GM12878 (cell line): ENCODE measurements around the gene TRIM74. TPM values are rescaled to one million over a fixed set of nuclear protein-coding genes. Genes with fewer than 3 reads are reported as not detected.

Experiments
- polyA plus RNA-seq, 11 experiments: library from polyadenylated mRNA; depleted of rRNA in 4 of 11; unstranded in 6 of 11; stranded (reverse) in 5 of 11; fragments of >200 nt; fragmentation: Nextera tagmentation in 4 of 11; fragmentation: Illumina TruSeq in 1 of 11; extraction: Ambion mirVana in 4 of 11; extraction: Trizol in 1 of 11; gene quantifications; 1 replicate in 1 of 11; 2 replicates in 10 of 11; pipeline versions ENCODE4 v1.2.1 to v1.2.3, GENCODE V29; 2011 to 2016; ENCODE audit warnings: inconsistent platforms in 2 of 11, missing spikeins in 2 of 11, low read depth in 1 of 11
- small RNA-seq: library from RNA; depleted of rRNA; stranded (forward); fragments of <200 nt; gene quantifications from one replicate; pipeline ENCODE3, GENCODE V24; 2014
- total RNA-seq, 4 experiments: library from RNA; depleted of rRNA in 3 of 4; stranded (reverse); fragments of >200 nt in 3 of 4; fragmentation: Illumina TruSeq in 1 of 4; extraction: Trizol in 1 of 4; gene quantifications; 2 replicates each; pipeline versions ENCODE4 v1.2.1 to v1.2.3, GENCODE V29; 2013 to 2021

Gene TRIM74
- total and polyA plus RNA-seq, 10 of the 15 experiments (the other 5 are each of a cell fraction or from before 2014, with no cell fraction given) = 0.10 to 0.48 (median 0.21) TPM; not detected in 6

Small RNA genes within 50 kb of the gene (small RNA-seq; reads per million reads assigned to genes)
- not detected for gene RF00019

Other genes with a start within 250 kb of the TRIM74 start
- 5.1 and 6.0 TPM in 2 replicates for gene TYW1B, start 141.3 kb downstream of the TRIM74 start, total RNA-seq (2014; rRNA removed)
- gene TYW1B, start 141.3 kb downstream of the TRIM74 start, total RNA-seq (2014; rRNA removed; fragmentation: Illumina TruSeq; extraction: Trizol) = 6.6 and 7.0 TPM in 2 replicates
- 4.3 TPM in 2 replicates for gene TYW1B, start 141.3 kb downstream of the TRIM74 start, total RNA-seq (2021)
- 5.1 and 5.6 TPM in 2 replicates for gene TYW1B, start 141.3 kb downstream of the TRIM74 start, polyA plus RNA-seq (2011; rRNA removed)
- gene TYW1B, start 141.3 kb downstream of the TRIM74 start, polyA plus RNA-seq (2014; fragmentation: Illumina TruSeq; extraction: Trizol) = 5.5 and 5.6 TPM in 2 replicates
- gene TYW1B, start 141.3 kb downstream of the TRIM74 start, polyA plus RNA-seq (2014; fragmentation: Nextera tagmentation; extraction: Ambion mirVana) = 1 to 10 TPM; 3.5 to 3.7 TPM
- 3.7 and 4.0 TPM in 2 replicates for gene TYW1B, start 141.3 kb downstream of the TRIM74 start, polyA plus RNA-seq (2014; rRNA removed)
- gene TYW1B, start 141.3 kb downstream of the TRIM74 start, polyA plus RNA-seq (2016; fragmentation: Nextera tagmentation; extraction: Ambion mirVana) = 1 to 10 TPM; 5.6 to 6.5 TPM
- 5.7 and 7.8 TPM in 2 replicates for gene POM121, start 44.4 kb downstream of the TRIM74 start, total RNA-seq (2014; rRNA removed)
- gene POM121, start 44.4 kb downstream of the TRIM74 start, total RNA-seq (2014; rRNA removed; fragmentation: Illumina TruSeq; extraction: Trizol) = 6.2 and 6.9 TPM in 2 replicates
- gene POM121, start 44.4 kb downstream of the TRIM74 start, total RNA-seq (2021) = 62.7 and 65.7 TPM in 2 replicates
- 4.4 and 6.0 TPM in 2 replicates for gene POM121, start 44.4 kb downstream of the TRIM74 start, polyA plus RNA-seq (2011; rRNA removed)
- 26.0 and 39.7 TPM in 2 replicates for gene POM121, start 44.4 kb downstream of the TRIM74 start, polyA plus RNA-seq (2014; fragmentation: Illumina TruSeq; extraction: Trizol)
- 1 to 10 TPM; 2.4 to 3.7 TPM for gene POM121, start 44.4 kb downstream of the TRIM74 start, polyA plus RNA-seq (2014; fragmentation: Nextera tagmentation; extraction: Ambion mirVana)
- gene POM121, start 44.4 kb downstream of the TRIM74 start, polyA plus RNA-seq (2014; rRNA removed) = 20.4 and 26.7 TPM in 2 replicates
- 10 to 100 TPM; 24.7 to 26.4 TPM for gene POM121, start 44.4 kb downstream of the TRIM74 start, polyA plus RNA-seq (2016; fragmentation: Nextera tagmentation; extraction: Ambion mirVana)
- not detected in 2 replicates for gene SPDYE8, start 60.3 kb upstream of the TRIM74 start, total RNA-seq (2014; rRNA removed)
- gene SPDYE8, start 60.3 kb upstream of the TRIM74 start, total RNA-seq (2014; rRNA removed; fragmentation: Illumina TruSeq; extraction: Trizol) = not detected in 2 replicates
- gene SPDYE8, start 60.3 kb upstream of the TRIM74 start, total RNA-seq (2021) = not detected in 2 replicates
- gene SPDYE8, start 60.3 kb upstream of the TRIM74 start, polyA plus RNA-seq (2011; rRNA removed) = not detected in 2 replicates
- not detected in 2 replicates for gene SPDYE8, start 60.3 kb upstream of the TRIM74 start, polyA plus RNA-seq (2014; fragmentation: Illumina TruSeq; extraction: Trizol)
- gene SPDYE8, start 60.3 kb upstream of the TRIM74 start, polyA plus RNA-seq (2014; fragmentation: Nextera tagmentation; extraction: Ambion mirVana) = under 1 TPM in 1 of 2 experiments, not detected in 1; 0.11 TPM
- 0.04 TPM in 1 of 2 replicates, not detected in the other for gene SPDYE8, start 60.3 kb upstream of the TRIM74 start, polyA plus RNA-seq (2014; rRNA removed)
- under 1 TPM; 0.58 to 0.83 TPM for gene SPDYE8, start 60.3 kb upstream of the TRIM74 start, polyA plus RNA-seq (2016; fragmentation: Nextera tagmentation; extraction: Ambion mirVana)
- not detected in 2 replicates for gene SPDYE11, start 88.4 kb upstream of the TRIM74 start, total RNA-seq (2014; rRNA removed)
- gene SPDYE11, start 88.4 kb upstream of the TRIM74 start, total RNA-seq (2014; rRNA removed; fragmentation: Illumina TruSeq; extraction: Trizol) = not detected in 2 replicates
- gene SPDYE11, start 88.4 kb upstream of the TRIM74 start, total RNA-seq (2021) = not detected in 2 replicates
- not detected in 2 replicates for gene SPDYE11, start 88.4 kb upstream of the TRIM74 start, polyA plus RNA-seq (2011; rRNA removed)
- gene SPDYE11, start 88.4 kb upstream of the TRIM74 start, polyA plus RNA-seq (2014; fragmentation: Illumina TruSeq; extraction: Trizol) = not detected in 2 replicates
- gene SPDYE11, start 88.4 kb upstream of the TRIM74 start, polyA plus RNA-seq (2014; fragmentation: Nextera tagmentation; extraction: Ambion mirVana) = under 1 TPM; 0.09 to 0.61 TPM
- gene SPDYE11, start 88.4 kb upstream of the TRIM74 start, polyA plus RNA-seq (2014; rRNA removed) = 0.04 TPM in 1 of 2 replicates, not detected in the other
- gene SPDYE11, start 88.4 kb upstream of the TRIM74 start, polyA plus RNA-seq (2016; fragmentation: Nextera tagmentation; extraction: Ambion mirVana) = 1 to 10 TPM; 1.8 TPM
- not detected in 2 replicates for gene SPDYE9, start 116.6 kb upstream of the TRIM74 start, total RNA-seq (2014; rRNA removed)
- gene SPDYE9, start 116.6 kb upstream of the TRIM74 start, total RNA-seq (2014; rRNA removed; fragmentation: Illumina TruSeq; extraction: Trizol) = not detected in 2 replicates
- not detected in 2 replicates for gene SPDYE9, start 116.6 kb upstream of the TRIM74 start, total RNA-seq (2021)
- gene SPDYE9, start 116.6 kb upstream of the TRIM74 start, polyA plus RNA-seq (2011; rRNA removed) = not detected in 2 replicates
- gene SPDYE9, start 116.6 kb upstream of the TRIM74 start, polyA plus RNA-seq (2014; fragmentation: Illumina TruSeq; extraction: Trizol) = not detected in 2 replicates
- gene SPDYE9, start 116.6 kb upstream of the TRIM74 start, polyA plus RNA-seq (2014; fragmentation: Nextera tagmentation; extraction: Ambion mirVana) = under 1 TPM; 0.09 to 0.61 TPM
- 0.04 TPM in 1 of 2 replicates, not detected in the other for gene SPDYE9, start 116.6 kb upstream of the TRIM74 start, polyA plus RNA-seq (2014; rRNA removed)
- 1 to 10 TPM; 1.7 to 1.8 TPM for gene SPDYE9, start 116.6 kb upstream of the TRIM74 start, polyA plus RNA-seq (2016; fragmentation: Nextera tagmentation; extraction: Ambion mirVana)